Measurements from ENCODE around the gene ARMC5.

ARMC5 gene

DNA sequence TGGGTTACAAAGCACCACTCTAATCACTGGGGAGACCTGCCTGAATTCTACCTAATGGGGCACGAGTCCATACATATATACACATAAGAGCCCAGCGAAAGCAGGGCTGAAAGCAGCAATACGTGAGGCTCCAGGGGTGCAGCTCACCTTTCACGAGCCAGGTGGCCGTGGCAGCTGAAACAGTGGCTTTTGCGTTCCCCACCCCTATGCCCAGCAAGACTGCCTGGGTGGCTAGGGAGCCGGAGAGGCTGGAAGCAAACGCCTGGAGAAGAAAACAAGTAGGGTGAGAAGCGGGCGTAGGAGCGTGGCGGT, 48.3 kb downstream of the ARMC5 start:
- Histone ChIP-seq H3K4me1 (ENCODE audit: control insufficient read depth, insufficient read depth, low read length) (peaks cover 14% of the 10 kb centered on the region), H3K27me3 (ENCODE audit: control insufficient read depth, insufficient read depth, low read length) (no peaks in the 10 kb centered on the region), H3K36me3 (ENCODE audit: control insufficient read depth, insufficient read depth, low read length) (no peaks in the 10 kb centered on the region), H3K4me3 (ENCODE audit: low read length) (peak overlapping the region; percentile 98), H3K9ac (ENCODE audit: low read length) (peak overlapping the region; percentile 99), H3K27ac (ENCODE audit: low read depth, low read length) (peak overlapping the region; percentile 95)

DNA sequence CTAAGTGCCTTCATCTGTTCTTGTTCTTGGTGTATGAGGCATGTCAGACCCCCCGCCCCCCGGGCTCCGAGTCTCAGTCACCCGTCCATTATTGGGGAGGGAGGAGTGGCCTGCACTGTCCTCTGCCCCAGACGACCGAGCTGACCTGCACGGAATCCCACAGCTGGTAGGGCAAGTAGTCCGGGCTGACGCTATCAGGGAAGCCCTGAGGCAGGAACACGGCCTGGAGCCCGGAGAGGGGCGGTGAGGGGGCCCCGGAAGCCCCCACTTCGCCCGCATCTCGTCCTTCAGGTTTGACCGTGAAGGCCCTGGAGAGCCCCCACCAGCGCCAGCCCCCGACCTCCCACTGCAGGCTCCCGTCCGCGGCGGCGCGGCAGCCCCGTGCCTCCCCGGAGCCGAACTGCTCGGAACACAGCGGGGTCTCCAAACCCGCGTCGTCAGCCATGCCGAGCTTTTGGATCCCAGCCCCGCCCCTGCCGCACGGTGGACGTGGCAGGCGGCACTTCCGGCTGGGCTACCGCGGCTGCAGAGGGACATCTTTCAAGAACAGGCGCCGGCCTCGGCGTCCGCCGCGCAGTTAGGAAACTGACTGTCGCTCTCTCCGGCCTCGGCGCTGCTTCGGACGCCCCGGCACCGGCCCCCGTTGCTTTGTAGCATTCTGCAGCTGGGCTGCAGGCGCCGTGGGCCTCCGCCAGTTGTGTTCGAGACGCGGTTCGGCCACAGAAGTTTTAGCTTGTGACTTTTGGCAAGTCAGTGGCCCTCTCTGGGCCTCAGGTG, 48.8 kb downstream of the ARMC5 start, which contains the start of gene RUSF1:
RUSF1 (minus strand) TSS at position 463 of the 777 bp plus-strand sequence; CDS start at position 445, 18 bp downstream.
- peak within 1 kb of the TSS; percentile 99 for H3K9ac ChIP-seq (ENCODE audit: low read length)
- peak within 1 kb of the TSS; percentile 98 for H3K4me3 ChIP-seq (ENCODE audit: low read length)
- H3K4me1 ChIP-seq (ENCODE audit: control insufficient read depth, insufficient read depth, low read length) = peaks cover 14% of the 10 kb centered on the region
- H3K27me3 ChIP-seq (ENCODE audit: control insufficient read depth, insufficient read depth, low read length) = no peaks in the 10 kb centered on the region
- H3K36me3 ChIP-seq (ENCODE audit: control insufficient read depth, insufficient read depth, low read length) = no peaks in the 10 kb centered on the region
- H3K27ac ChIP-seq (ENCODE audit: low read depth, low read length) = peak within 1 kb of the TSS; percentile 95

- H3K9ac ChIP-seq (ENCODE audit: low read length) = peak overlapping the region; percentile 99
- H3K4me1 ChIP-seq (ENCODE audit: control insufficient read depth, insufficient read depth, low read length) = peaks cover 14% of the 10 kb centered on the region
Measured at GRCh38 chr16:31508706-31509195, 49.5 kb downstream of the ARMC5 start.

GRCh38 chr16:31513126-31513525, 53.8 kb downstream of the ARMC5 start:
- H3K9ac ChIP-seq (ENCODE audit: low read length) = no peak overlapping the region
- no peaks in the 10 kb centered on the region for H3K27me3 ChIP-seq (ENCODE audit: control insufficient read depth, insufficient read depth, low read length)
- H3K27ac ChIP-seq (ENCODE audit: low read depth, low read length) = no peak overlapping the region
- no peak overlapping the region for H3K4me3 ChIP-seq (ENCODE audit: low read length)
- H3K36me3 ChIP-seq (ENCODE audit: control insufficient read depth, insufficient read depth, low read length) = no peaks in the 10 kb centered on the region
- peaks cover 6% of the 10 kb centered on the region for H3K4me1 ChIP-seq (ENCODE audit: control insufficient read depth, insufficient read depth, low read length)

More at GRCh38 chr16:31508706-31509195, 49.5 kb downstream of the ARMC5 start:
- Histone ChIP-seq H3K4me3 (ENCODE audit: low read length) (peak overlapping the region; percentile 98), H3K36me3 (ENCODE audit: control insufficient read depth, insufficient read depth, low read length) (no peaks in the 10 kb centered on the region), H3K27me3 (ENCODE audit: control insufficient read depth, insufficient read depth, low read length) (no peaks in the 10 kb centered on the region), H3K27ac (ENCODE audit: low read depth, low read length) (peak overlapping the region; percentile 95)

DNA sequence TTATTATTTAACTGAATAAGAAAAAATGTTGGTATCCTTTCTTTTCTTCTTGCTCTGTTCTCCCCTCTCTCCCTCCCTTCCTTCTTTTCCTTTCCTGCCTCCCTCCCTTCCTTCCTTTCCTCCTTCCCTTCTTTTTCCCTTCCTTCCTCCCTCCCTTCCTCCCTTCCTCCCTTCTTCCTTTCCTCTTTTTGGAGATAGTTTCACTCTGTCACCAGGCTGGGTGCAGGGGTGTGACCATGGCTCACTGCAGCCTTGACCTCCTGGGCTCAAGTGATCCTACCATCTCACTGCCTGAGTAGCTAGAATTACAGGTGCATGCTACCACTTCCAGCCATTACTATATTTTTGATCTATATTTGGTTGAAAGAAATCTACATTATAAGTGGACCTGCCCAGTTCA, 54.6 kb downstream of the ARMC5 start:
- Histone ChIP-seq H3K4me3 (ENCODE audit: low read length) (no peak overlapping the region), H3K36me3 (ENCODE audit: control insufficient read depth, insufficient read depth, low read length) (no peaks in the 10 kb centered on the region), H3K4me1 (ENCODE audit: control insufficient read depth, insufficient read depth, low read length) (peaks cover 3% of the 10 kb centered on the region), H3K9ac (ENCODE audit: low read length) (no peak overlapping the region), H3K27me3 (ENCODE audit: control insufficient read depth, insufficient read depth, low read length) (no peaks in the 10 kb centered on the region), H3K27ac (ENCODE audit: low read depth, low read length) (no peak overlapping the region)
